CD8-positive, alpha-beta memory T cell (primary cell): Measurements from ENCODE around the gene ATCAY. TPM values are rescaled to one million over a fixed set of nuclear protein-coding genes. Genes with fewer than 3 reads are reported as not detected.

Experiments
- CTCF ChIA-PET: fragments of 350-600 bp; sonication (Branson Sonifier 250); formaldehyde crosslinking; loops from one replicate; lab custom pipeline; 2021; ENCODE audit warnings: antibody characterized with exemption; lab: Charles Lee
- POLR2A ChIA-PET: fragments of 350-600 bp; sonication (Branson Sonifier 250); formaldehyde crosslinking; loops from one replicate; lab custom pipeline; 2021; ENCODE audit warnings: antibody characterized with exemption; lab: Charles Lee
- DNase-seq, 5 donors: peaks; one replicate each; pipeline versions ENCODE4 v3.0.0 to v3.0.0-alpha.2; 2020 to 2022; ENCODE audit warnings: mixed read lengths in 1 of 5
- H3K27ac ChIP-seq: one replicate; pipeline ENCODE4 v1.7.0; 2013; ENCODE audit warnings: low read depth, mild to moderate bottlenecking, low read length, moderate library complexity
- H3K27me3 ChIP-seq: 2 replicates; pipeline ENCODE4 v1.7.0; 2013; ENCODE audit warnings: low read length, mild to moderate bottlenecking; ENCODE audit not compliant: insufficient read depth, poor library complexity, severe bottlenecking
- H3K36me3 ChIP-seq: 2 replicates; pipeline ENCODE4 v1.7.0; 2013; ENCODE audit warnings: mild to moderate bottlenecking, low read length, moderate library complexity; ENCODE audit not compliant: insufficient read depth
- H3K4me1 ChIP-seq: 2 replicates; pipeline ENCODE4 v1.7.0; 2013; ENCODE audit warnings: mild to moderate bottlenecking, low read length, moderate library complexity; ENCODE audit not compliant: insufficient read depth
- H3K4me3 ChIP-seq: 2 replicates; pipeline ENCODE4 v1.7.0; 2013; ENCODE audit warnings: mild to moderate bottlenecking, low read length
- H3K9me3 ChIP-seq: 2 replicates; pipeline ENCODE4 v1.7.0; 2013; ENCODE audit warnings: mild to moderate bottlenecking, low read length
- H3K27ac Mint-ChIP-seq, 8 donors: one replicate each; pipeline ENCODE4 v1.8.0; 2020 to 2021; ENCODE audit warnings: mixed read lengths in 8 of 8, mild to moderate bottlenecking in 6 of 8, inconsistent platforms in 3 of 8, moderate library complexity in 3 of 8
- H3K27me3 Mint-ChIP-seq, 2 donors: one replicate each; pipeline ENCODE4 v1.8.0; 2020 to 2021; ENCODE audit warnings: mixed read lengths in 2 of 2, mild to moderate bottlenecking in 1 of 2, moderate library complexity in 1 of 2
- H3K36me3 Mint-ChIP-seq, 3 donors: one replicate each; pipeline ENCODE4 v1.8.0; 2020 to 2021; ENCODE audit warnings: mixed read lengths in 3 of 3, inconsistent platforms in 1 of 3, mild to moderate bottlenecking in 1 of 3
- H3K4me1 Mint-ChIP-seq, 3 donors: one replicate each; pipeline ENCODE4 v1.8.0; 2020 to 2021; ENCODE audit warnings: mixed read lengths in 3 of 3, inconsistent platforms in 1 of 3, mild to moderate bottlenecking in 1 of 3
- H3K4me3 Mint-ChIP-seq, 7 donors: one replicate each; pipeline ENCODE4 v1.8.0; 2020 to 2021; ENCODE audit warnings: mixed read lengths in 7 of 7, mild to moderate bottlenecking in 6 of 7, moderate library complexity in 4 of 7, inconsistent platforms in 2 of 7
- H3K9me3 Mint-ChIP-seq, 5 donors: one replicate each; pipeline ENCODE4 v1.8.0; 2020 to 2022; ENCODE audit warnings: mixed read lengths in 5 of 5, mild to moderate bottlenecking in 3 of 5, moderate library complexity in 2 of 5, inconsistent platforms in 1 of 5
- polyA plus RNA-seq: library from polyadenylated mRNA; unstranded; fragments of 300-500 nt; fragmentation: Illumina TruSeq; gene quantifications from one replicate; pipeline ENCODE4 v1.2.3, GENCODE V29; 2021
- total RNA-seq, 2 experiments: library from RNA; stranded (reverse); gene quantifications; one replicate each; pipeline ENCODE4 v1.2.3, GENCODE V29; 2021

Gene ATCAY
- total and polyA plus RNA-seq, 3 experiments from 2014 or later = not detected

DNA sequence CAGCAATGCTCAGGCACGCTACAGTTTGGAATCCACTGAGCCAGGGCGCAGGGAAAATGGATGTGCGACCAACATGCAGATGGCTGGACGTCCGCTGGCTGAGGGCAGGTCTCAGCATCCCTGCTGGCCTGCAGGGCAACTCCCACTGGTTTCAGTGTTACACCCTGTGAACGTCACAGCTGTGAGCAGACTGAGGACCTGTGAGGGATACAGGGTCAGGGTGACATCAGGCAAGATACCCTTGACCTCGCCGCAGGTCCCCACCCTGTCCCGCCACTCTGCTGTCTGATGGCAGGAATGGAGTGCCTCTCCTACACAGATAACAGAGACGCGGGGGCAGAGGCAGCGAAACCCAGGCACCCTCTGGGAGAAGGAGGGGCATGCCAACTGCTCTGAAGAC lies 30.7 kb upstream of the ATCAY start:
- Mint-ChIP-seq H3K4me3 (no peak overlapping the region), H3K4me1 (no peaks in the 10 kb centered on the region), H3K27me3 (peaks cover 0 to 3% of the 10 kb centered on the region in 2 donors), H3K27ac (no peak overlapping the region), H3K9me3 (peaks cover 0 to 3% (median 0%) of the 10 kb centered on the region in 5 donors), H3K36me3 (no peaks in the 10 kb centered on the region)
- ChIA-PET CTCF (interaction anchor here (1.4 kb wide), 1 partner anchor 14 kb away, joined by 4 read pairs; no protein-coding TSS in a partner anchor), POLR2A (interaction anchor here (0.5 kb wide), 1 partner anchor 55 kb away, joined by 3 read pairs; no protein-coding TSS in a partner anchor)
- Histone ChIP-seq H3K36me3 (no peaks in the 10 kb centered on the region), H3K27me3 (no peaks in the 10 kb centered on the region), H3K4me3 (no peak overlapping the region), H3K9me3 (no peaks in the 10 kb centered on the region), H3K27ac (no peak overlapping the region), H3K4me1 (no peaks in the 10 kb centered on the region)
- no peak for DNase-seq

GRCh38 chr19:3850320-3850972 lies 30.0 kb upstream of the ATCAY start:
- peaks cover 0 to 3% of the 10 kb centered on the region in 2 donors for H3K27me3 Mint-ChIP-seq
- Histone ChIP-seq H3K4me3 (no peak overlapping the region), H3K9me3 (no peaks in the 10 kb centered on the region), H3K4me1 (no peaks in the 10 kb centered on the region), H3K36me3 (no peaks in the 10 kb centered on the region), H3K27me3 (no peaks in the 10 kb centered on the region), H3K27ac (no peak overlapping the region)
- CTCF ChIA-PET = no interaction called here
- no peak overlapping the region for H3K27ac Mint-ChIP-seq
- H3K4me3 Mint-ChIP-seq = no peak overlapping the region
- H3K9me3 Mint-ChIP-seq = peaks cover 0 to 3% (median 0%) of the 10 kb centered on the region in 5 donors
- DNase-seq = no peak
- POLR2A ChIA-PET = no interaction called here
- no peaks in the 10 kb centered on the region for H3K4me1 Mint-ChIP-seq
- no peaks in the 10 kb centered on the region for H3K36me3 Mint-ChIP-seq

DNA sequence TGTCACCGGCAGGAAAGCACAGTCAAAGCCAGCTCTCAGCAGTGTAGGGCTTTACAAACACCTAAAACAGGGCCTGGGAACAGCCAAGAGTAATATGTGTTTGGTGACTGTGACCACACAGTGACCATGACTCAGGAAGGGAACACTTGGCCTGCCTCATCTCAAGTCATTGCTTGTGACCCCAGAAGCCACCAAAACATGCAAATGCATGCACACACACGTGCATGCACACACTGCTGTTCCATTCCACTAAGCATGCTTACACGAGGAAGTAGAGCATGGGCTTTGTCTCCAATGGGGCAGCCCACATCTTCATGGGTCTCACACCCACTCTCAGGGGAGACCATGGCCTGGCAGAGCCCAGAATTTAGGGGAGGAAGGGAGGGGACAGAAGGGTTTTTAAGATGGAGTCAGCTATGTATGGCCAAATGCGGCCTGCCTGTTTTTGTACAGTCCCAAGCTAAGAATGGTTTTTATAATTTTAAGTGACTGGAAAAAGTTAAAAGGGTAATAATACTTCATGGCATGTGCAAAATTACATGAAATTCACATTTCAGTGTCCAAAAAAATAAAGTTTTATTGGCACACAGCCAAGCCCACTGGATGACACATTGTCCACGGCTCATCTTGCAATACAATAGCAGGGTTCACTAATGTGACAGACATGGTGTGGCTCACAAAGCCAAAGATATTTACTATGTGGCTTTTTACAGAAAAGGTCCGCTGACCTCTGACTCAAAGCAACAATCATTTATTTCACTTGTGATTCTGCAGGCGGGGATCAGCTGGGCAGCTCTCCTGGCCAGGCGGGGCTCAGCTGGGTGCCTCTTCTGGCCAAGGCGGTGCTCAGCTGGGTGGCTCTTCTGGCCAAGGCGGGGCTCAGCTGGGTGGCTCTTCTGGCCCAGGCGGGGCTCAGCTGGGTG lies 29.0 kb upstream of the ATCAY start:
- no peak overlapping the region for H3K27ac ChIP-seq
- H3K36me3 ChIP-seq = no peaks in the 10 kb centered on the region
- H3K4me1 Mint-ChIP-seq = no peaks in the 10 kb centered on the region
- POLR2A ChIA-PET = interaction anchor here (0.7 kb wide), 1 partner anchor 63 kb away, joined by 3 read pairs; no protein-coding TSS in a partner anchor
- CTCF ChIA-PET = interaction anchor here (0.8 to 1.3 kb wide), 2 partner anchors 9 to 10 kb away, joined by 3 to 5 read pairs; no protein-coding TSS in a partner anchor
- H3K36me3 Mint-ChIP-seq = no peaks in the 10 kb centered on the region
- H3K9me3 ChIP-seq = no peaks in the 10 kb centered on the region
- H3K27me3 ChIP-seq = no peaks in the 10 kb centered on the region
- no peak overlapping the region for H3K27ac Mint-ChIP-seq
- DNase-seq = no peak
- H3K4me3 Mint-ChIP-seq = no peak overlapping the region
- H3K4me1 ChIP-seq = no peaks in the 10 kb centered on the region
- H3K4me3 ChIP-seq = no peak overlapping the region
- peaks cover 0 to 3% (median 0%) of the 10 kb centered on the region in 5 donors for H3K9me3 Mint-ChIP-seq
- peaks cover 0 to 3% of the 10 kb centered on the region in 2 donors for H3K27me3 Mint-ChIP-seq

- Mint-ChIP-seq H3K36me3 (no peaks in the 10 kb centered on the region), H3K4me1 (no peaks in the 10 kb centered on the region), H3K4me3 (no peak overlapping the region), H3K9me3 (peaks cover 0 to 3% (median 0%) of the 10 kb centered on the region in 5 donors), H3K27ac (no peak overlapping the region), H3K27me3 (peaks cover 0 to 3% of the 10 kb centered on the region in 2 donors)
- no peaks in the 10 kb centered on the region for H3K9me3 ChIP-seq
- ChIA-PET POLR2A (interaction anchor here (0.7 kb wide), 1 partner anchor 63 kb away, joined by 3 read pairs; no protein-coding TSS in a partner anchor), CTCF (interaction anchor here (0.8 to 1.3 kb wide), 2 partner anchors 9 to 10 kb away, joined by 3 to 5 read pairs; no protein-coding TSS in a partner anchor)
- no peaks in the 10 kb centered on the region for H3K36me3 ChIP-seq
- DNase-seq = no peak
- no peak overlapping the region for H3K4me3 ChIP-seq
- H3K27me3 ChIP-seq = no peaks in the 10 kb centered on the region
- no peaks in the 10 kb centered on the region for H3K4me1 ChIP-seq
- H3K27ac ChIP-seq = no peak overlapping the region
Observed at GRCh38 chr19:3852177-3852511, 28.3 kb upstream of the ATCAY start.

- H3K4me1 ChIP-seq = no peaks in the 10 kb centered on the region
- peak overlapping the region in 1 of 8 donors; percentile 57 for H3K27ac Mint-ChIP-seq
- no peaks in the 10 kb centered on the region for H3K27me3 ChIP-seq
- H3K4me3 ChIP-seq = no peak overlapping the region
- no peaks in the 10 kb centered on the region for H3K9me3 ChIP-seq
- no peak overlapping the region for H3K27ac ChIP-seq
- H3K9me3 Mint-ChIP-seq = peaks cover 0 to 3% (median 0%) of the 10 kb centered on the region in 5 donors
- DNase-seq = peak; percentile 33 to 71 (median 41)
- peaks cover 0 to 1% of the 10 kb centered on the region in 2 donors for H3K27me3 Mint-ChIP-seq
- H3K36me3 ChIP-seq = no peaks in the 10 kb centered on the region
- POLR2A ChIA-PET = interaction anchor here (0.5 kb wide), 1 partner anchor 100 kb away, joined by 5 read pairs; no protein-coding TSS in a partner anchor
- no peaks in the 10 kb centered on the region for H3K36me3 Mint-ChIP-seq
- H3K4me1 Mint-ChIP-seq = no peaks in the 10 kb centered on the region
- H3K4me3 Mint-ChIP-seq = no peak overlapping the region
- CTCF ChIA-PET = interaction anchor here (0.8 to 1.3 kb wide), 2 partner anchors 8 to 11 kb away, joined by 3 to 5 read pairs; no protein-coding TSS in a partner anchor
Observed at GRCh38 chr19:3852614-3853254, 27.8 kb upstream of the ATCAY start.

DNA sequence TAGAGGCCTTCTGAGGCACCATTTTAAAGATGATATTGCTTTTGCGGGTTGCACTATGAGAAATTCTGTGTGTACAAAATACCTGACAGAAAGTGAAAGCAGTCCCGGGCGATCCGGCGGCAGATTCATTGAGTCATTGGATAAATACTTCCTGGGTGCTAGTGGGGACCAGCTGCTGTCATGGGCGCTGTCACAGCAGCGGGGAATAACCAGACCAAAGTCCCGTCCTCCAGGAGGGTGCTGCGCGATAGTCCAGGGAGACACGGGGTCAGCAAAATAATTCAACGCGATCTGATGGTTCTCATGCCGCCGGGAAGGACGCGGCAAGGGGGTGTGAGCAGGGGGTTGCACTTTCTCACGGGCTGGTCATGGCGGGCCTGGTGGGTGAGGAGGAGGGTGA lies 25.2 kb upstream of the ATCAY start:
- Mint-ChIP-seq H3K4me3 (no peak overlapping the region), H3K4me1 (no peaks in the 10 kb centered on the region), H3K9me3 (peaks cover 0 to 3% (median 0%) of the 10 kb centered on the region in 5 donors), H3K27ac (no peak overlapping the region), H3K27me3 (peaks cover 0 to 3% of the 10 kb centered on the region in 2 donors), H3K36me3 (no peaks in the 10 kb centered on the region)
- no peak for DNase-seq
- Histone ChIP-seq H3K4me3 (no peak overlapping the region), H3K27me3 (no peaks in the 10 kb centered on the region), H3K9me3 (no peaks in the 10 kb centered on the region), H3K27ac (no peak overlapping the region), H3K36me3 (no peaks in the 10 kb centered on the region), H3K4me1 (no peaks in the 10 kb centered on the region)
- POLR2A ChIA-PET = no interaction called here
- CTCF ChIA-PET = no interaction called here

DNA sequence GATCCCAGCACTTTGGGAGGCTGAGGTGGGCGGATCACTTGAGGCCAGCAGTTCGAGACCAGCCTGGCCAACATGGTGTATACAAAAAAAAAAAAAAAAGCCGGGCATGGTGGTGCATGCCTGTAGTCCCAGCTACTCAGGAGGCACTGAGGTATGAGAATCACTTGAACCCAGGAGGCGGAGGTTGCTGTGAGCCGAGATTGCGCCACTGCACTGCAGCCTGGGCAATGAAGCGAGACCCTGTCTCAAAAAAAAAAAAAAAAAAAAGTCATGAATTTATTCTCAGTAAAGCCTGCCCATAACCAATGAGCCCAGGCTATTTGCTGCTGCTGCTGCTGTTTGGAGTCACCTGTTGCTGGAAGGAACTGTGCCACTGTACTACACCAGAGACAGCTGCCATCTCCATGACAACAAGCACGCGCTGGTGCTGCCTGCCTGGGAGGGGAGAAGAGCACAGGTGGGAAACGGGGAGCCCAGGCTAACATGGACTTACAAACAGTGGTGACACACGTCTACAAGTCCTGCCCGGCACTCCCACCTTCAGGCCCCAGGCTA lies 23.0 kb upstream of the ATCAY start:
- H3K9me3 ChIP-seq = no peaks in the 10 kb centered on the region
- no peak overlapping the region for H3K4me3 ChIP-seq
- no peak overlapping the region for H3K4me3 Mint-ChIP-seq
- H3K27ac Mint-ChIP-seq = no peak overlapping the region
- POLR2A ChIA-PET = no interaction called here
- no peaks in the 10 kb centered on the region for H3K9me3 Mint-ChIP-seq
- no peaks in the 10 kb centered on the region for H3K36me3 ChIP-seq
- no peak overlapping the region for H3K27ac ChIP-seq
- no peaks in the 10 kb centered on the region for H3K4me1 Mint-ChIP-seq
- H3K36me3 Mint-ChIP-seq = no peaks in the 10 kb centered on the region
- DNase-seq = no peak
- no peaks in the 10 kb centered on the region for H3K27me3 ChIP-seq
- peaks cover 3 to 6% of the 10 kb centered on the region in 2 donors for H3K27me3 Mint-ChIP-seq
- CTCF ChIA-PET = interaction anchor here (0.7 kb wide), 1 partner anchor 82 kb away, joined by 3 read pairs; no protein-coding TSS in a partner anchor
- H3K4me1 ChIP-seq = no peaks in the 10 kb centered on the region
